Fibroblast of lung (primary cell): Measurements from ENCODE around the gene ANKZF1.

Experiments
- EZH2 ChIP-seq: IDR thresholded peaks from 2 replicates; pipeline ENCODE4 v1.5.1; 2012; ENCODE audit warnings: low read length, control low read depth, mild to moderate bottlenecking; ENCODE audit errors: missing control alignments
- TF ChIP-seq, protein P1 (sequence below), 2 donors: IDR thresholded peaks in 1 of 2; conservative IDR thresholded peaks in 1 of 2; 1 replicate in 1 of 2; 2 replicates in 1 of 2; pipeline ENCODE4 v1.5.1; 2011 to 2012; ENCODE audit warnings: low read length in 2 of 2, control low read depth in 1 of 2, inconsistent platforms in 1 of 2, low read depth in 1 of 2, mild to moderate bottlenecking in 1 of 2

DNA sequence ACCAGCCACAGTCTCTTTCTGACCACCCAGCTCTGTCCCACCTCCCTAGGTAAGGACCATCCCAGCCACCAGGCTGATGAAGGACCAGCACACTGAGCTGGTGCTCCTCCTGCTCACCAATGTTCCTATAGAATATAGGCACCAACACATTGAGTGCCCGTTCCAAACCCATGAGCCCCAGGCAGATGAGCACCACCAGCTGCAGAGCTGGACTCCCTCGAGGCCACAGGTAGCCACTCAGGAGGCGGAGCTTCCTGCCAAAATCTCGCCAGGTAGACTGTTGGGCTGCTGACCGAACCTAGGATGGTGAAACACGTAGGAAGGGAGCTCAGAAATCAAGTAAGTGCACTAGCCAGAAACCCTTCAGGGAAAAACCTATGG, 13.1 kb upstream of the ANKZF1 start:
- TF ChIP-seq, protein P1, sequence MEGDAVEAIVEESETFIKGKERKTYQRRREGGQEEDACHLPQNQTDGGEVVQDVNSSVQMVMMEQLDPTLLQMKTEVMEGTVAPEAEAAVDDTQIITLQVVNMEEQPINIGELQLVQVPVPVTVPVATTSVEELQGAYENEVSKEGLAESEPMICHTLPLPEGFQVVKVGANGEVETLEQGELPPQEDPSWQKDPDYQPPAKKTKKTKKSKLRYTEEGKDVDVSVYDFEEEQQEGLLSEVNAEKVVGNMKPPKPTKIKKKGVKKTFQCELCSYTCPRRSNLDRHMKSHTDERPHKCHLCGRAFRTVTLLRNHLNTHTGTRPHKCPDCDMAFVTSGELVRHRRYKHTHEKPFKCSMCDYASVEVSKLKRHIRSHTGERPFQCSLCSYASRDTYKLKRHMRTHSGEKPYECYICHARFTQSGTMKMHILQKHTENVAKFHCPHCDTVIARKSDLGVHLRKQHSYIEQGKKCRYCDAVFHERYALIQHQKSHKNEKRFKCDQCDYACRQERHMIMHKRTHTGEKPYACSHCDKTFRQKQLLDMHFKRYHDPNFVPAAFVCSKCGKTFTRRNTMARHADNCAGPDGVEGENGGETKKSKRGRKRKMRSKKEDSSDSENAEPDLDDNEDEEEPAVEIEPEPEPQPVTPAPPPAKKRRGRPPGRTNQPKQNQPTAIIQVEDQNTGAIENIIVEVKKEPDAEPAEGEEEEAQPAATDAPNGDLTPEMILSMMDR (conservative IDR thresholded peaks at IDR 0.05 in 1 of 2, IDR thresholded peaks at IDR 0.05 in 1 of 2; ENCODE audit: low read depth in 1 of 2, low read length in 2 of 2) = no peak
- TF ChIP-seq EZH2 = no peak
